Measurements from ENCODE around the gene PTPRG.

Gene PTPRG

GRCh38 chr3:62325896-62326295 is 764.5 kb downstream of the PTPRG start:
- H3K4me1 ChIP-seq (ENCODE audit: insufficient read depth, low read length, poor library complexity, severe bottlenecking), result no peaks in the 10 kb centered on the region
- H2AFZ ChIP-seq (ENCODE audit: low read length), result no peak overlapping the region
- no peak overlapping the region for H3K4me2 ChIP-seq (ENCODE audit: low read depth, low read length, poor library complexity, severe bottlenecking)
- H3K27me3 ChIP-seq (ENCODE audit: insufficient read depth, low read length, poor library complexity, severe bottlenecking), result no peaks in the 10 kb centered on the region
- no peaks in the 10 kb centered on the region for H3K9me2 ChIP-seq (replicated peaks; ENCODE audit: low read depth, low read length)
- no peaks in the 10 kb centered on the region for H3K79me2 ChIP-seq (ENCODE audit: insufficient read depth, low read length)
- no peak overlapping the region for H3K9ac ChIP-seq (ENCODE audit: low read depth, low read length, poor library complexity, severe bottlenecking)
- no peaks in the 10 kb centered on the region for H3K9me3 ChIP-seq (ENCODE audit: insufficient read depth, low read depth, low read length)
- no peaks in the 10 kb centered on the region for H3K36me3 ChIP-seq (ENCODE audit: insufficient read depth, low read length)
- H3F3A ChIP-seq (ENCODE audit: low read depth), result no peaks in the 10 kb centered on the region
- no peak for TF ChIP-seq CTCF (conservative IDR thresholded peaks at IDR 0.05; ENCODE audit: low read length)
- no peak for TF ChIP-seq EZH2phosphoT487 (IDR thresholded peaks at IDR 0.05; ENCODE audit: borderline replicate concordance)
- H3K4me3 ChIP-seq (ENCODE audit: low read length, poor library complexity, severe bottlenecking), result no peak overlapping the region
- H4K20me1 ChIP-seq (ENCODE audit: insufficient read depth, low read length, poor library complexity, severe bottlenecking), result no peaks in the 10 kb centered on the region

- H3K9me3 ChIP-seq (ENCODE audit: insufficient read depth, low read depth, low read length), result no peaks in the 10 kb centered on the region
- TF ChIP-seq CTCF (conservative IDR thresholded peaks at IDR 0.05; ENCODE audit: low read length), result no peak
- no peak for TF ChIP-seq EZH2phosphoT487 (IDR thresholded peaks at IDR 0.05; ENCODE audit: borderline replicate concordance)
- H3K79me2 ChIP-seq (ENCODE audit: insufficient read depth, low read length), result no peaks in the 10 kb centered on the region
- no peaks in the 10 kb centered on the region for H3K27me3 ChIP-seq (ENCODE audit: insufficient read depth, low read length, poor library complexity, severe bottlenecking)
- no peaks in the 10 kb centered on the region for H3K9me2 ChIP-seq (replicated peaks; ENCODE audit: low read depth, low read length)
- H3K4me1 ChIP-seq (ENCODE audit: insufficient read depth, low read length, poor library complexity, severe bottlenecking), result no peaks in the 10 kb centered on the region
- H3K4me3 ChIP-seq (ENCODE audit: low read length, poor library complexity, severe bottlenecking), result no peak overlapping the region
- H3K36me3 ChIP-seq (ENCODE audit: insufficient read depth, low read length), result no peaks in the 10 kb centered on the region
- H2AFZ ChIP-seq (ENCODE audit: low read length), result no peak overlapping the region
- no peaks in the 10 kb centered on the region for H4K20me1 ChIP-seq (ENCODE audit: insufficient read depth, low read length, poor library complexity, severe bottlenecking)
- H3K9ac ChIP-seq (ENCODE audit: low read depth, low read length, poor library complexity, severe bottlenecking), result no peak overlapping the region
- no peaks in the 10 kb centered on the region for H3F3A ChIP-seq (ENCODE audit: low read depth)
- H3K4me2 ChIP-seq (ENCODE audit: low read depth, low read length, poor library complexity, severe bottlenecking), result no peak overlapping the region
Observed at GRCh38 chr3:62329971-62330370, 768.6 kb downstream of the PTPRG start.

GRCh38 chr3:62332017-62332416 is 770.6 kb downstream of the PTPRG start:
- H2AFZ ChIP-seq (ENCODE audit: low read length), result 0 out of 2 replicates have a peak overlapping the region, but pooled peaks have one; percentile 22
- H3K79me2 ChIP-seq (ENCODE audit: insufficient read depth, low read length), result no peaks in the 10 kb centered on the region
- H3K36me3 ChIP-seq (ENCODE audit: insufficient read depth, low read length), result no peaks in the 10 kb centered on the region
- TF ChIP-seq EZH2phosphoT487 (IDR thresholded peaks at IDR 0.05; ENCODE audit: borderline replicate concordance) (no peak), CTCF (conservative IDR thresholded peaks at IDR 0.05; ENCODE audit: low read length) (no peak)
- H3K4me3 ChIP-seq (ENCODE audit: low read length, poor library complexity, severe bottlenecking), result no peak overlapping the region
- no peaks in the 10 kb centered on the region for H3F3A ChIP-seq (ENCODE audit: low read depth)
- no peaks in the 10 kb centered on the region for H4K20me1 ChIP-seq (ENCODE audit: insufficient read depth, low read length, poor library complexity, severe bottlenecking)
- no peaks in the 10 kb centered on the region for H3K27me3 ChIP-seq (ENCODE audit: insufficient read depth, low read length, poor library complexity, severe bottlenecking)
- H3K9me3 ChIP-seq (ENCODE audit: insufficient read depth, low read depth, low read length), result no peaks in the 10 kb centered on the region
- no peak overlapping the region for H3K4me2 ChIP-seq (ENCODE audit: low read depth, low read length, poor library complexity, severe bottlenecking)
- H3K9ac ChIP-seq (ENCODE audit: low read depth, low read length, poor library complexity, severe bottlenecking), result no peak overlapping the region
- no peaks in the 10 kb centered on the region for H3K9me2 ChIP-seq (replicated peaks; ENCODE audit: low read depth, low read length)
- H3K4me1 ChIP-seq (ENCODE audit: insufficient read depth, low read length, poor library complexity, severe bottlenecking), result no peaks in the 10 kb centered on the region

Data from Loucy (cell line).